ENCODE measurements around the gene VPS13C.

VPS13C gene

DNA sequence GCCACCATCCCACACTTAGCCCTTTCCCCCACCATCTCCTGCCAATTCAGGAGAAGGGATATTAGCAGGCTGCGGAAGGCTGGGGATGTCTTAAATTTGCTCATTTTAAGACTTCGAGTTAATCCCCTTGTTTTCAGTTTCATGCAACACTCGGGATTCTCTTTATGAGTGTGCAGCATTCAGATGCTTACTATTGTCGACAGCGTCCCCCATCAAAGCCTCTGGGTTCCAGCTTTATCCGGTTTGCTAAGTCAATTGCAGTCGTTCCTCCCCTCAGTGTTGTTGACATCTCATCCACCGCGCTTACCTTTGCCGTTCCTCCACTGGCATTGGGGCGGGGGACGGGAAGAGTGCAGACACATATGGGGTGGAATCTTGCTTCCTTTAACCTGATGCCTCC, 220.2 kb downstream of the VPS13C start:
- no peak for DNase-seq

GRCh38 chr15:61839546-61839945, 220.7 kb downstream of the VPS13C start:
- DNase-seq: no peak

- peak; percentile 85 for DNase-seq
Measured at GRCh38 chr15:61835496-61836106, 224.6 kb downstream of the VPS13C start.

- DNase-seq: no peak
Measured at GRCh38 chr15:61835029-61835428, 225.2 kb downstream of the VPS13C start.

GRCh38 chr15:61834076-61834697, 226.1 kb downstream of the VPS13C start:
- peak; percentile 91 for DNase-seq

DNA sequence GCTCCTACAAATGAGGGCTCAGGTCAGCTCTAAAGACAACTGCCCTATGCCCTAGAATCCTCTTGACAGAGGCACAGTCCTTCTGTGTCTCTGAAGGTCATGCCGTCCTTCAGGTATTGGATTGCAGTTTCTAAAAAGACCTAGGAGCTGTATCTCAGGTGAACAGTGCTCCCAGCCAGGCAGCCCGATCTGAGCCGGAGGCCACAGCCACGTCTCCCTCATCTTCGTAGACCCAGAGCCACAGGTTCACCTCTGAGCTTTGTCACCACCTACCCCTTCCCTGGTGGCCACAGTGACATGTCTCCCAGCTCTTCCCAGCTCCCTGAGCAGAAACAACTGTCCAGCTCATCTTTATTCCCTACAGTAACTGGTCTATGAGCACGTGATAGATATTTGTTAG, 228.0 kb downstream of the VPS13C start:
- no peak for DNase-seq

- DNase-seq: no peak
Measured at GRCh38 chr15:61831505-61831921, 228.7 kb downstream of the VPS13C start.

- no peak for DNase-seq
Measured at GRCh38 chr15:61830536-61831330, 229.5 kb downstream of the VPS13C start.

DNA sequence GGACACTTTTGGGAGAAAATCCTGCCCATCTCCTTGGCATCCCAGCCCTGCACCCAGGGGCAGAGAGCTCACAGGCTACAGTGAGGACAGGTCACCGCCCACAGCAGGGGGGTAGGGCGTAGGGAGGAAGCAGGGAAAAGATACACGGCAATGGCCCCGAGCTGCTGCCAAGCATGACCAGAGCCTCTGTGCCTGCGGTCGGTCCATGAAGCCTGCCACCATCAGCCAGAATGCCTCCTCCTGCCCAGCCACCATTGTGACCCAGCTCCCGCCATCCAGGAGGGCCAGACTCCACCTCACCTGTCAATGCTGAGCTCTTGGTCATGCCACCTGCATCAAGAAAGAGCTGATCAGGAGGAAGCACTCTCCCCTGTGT, 230.7 kb downstream of the VPS13C start:
- no peak for DNase-seq

DNA sequence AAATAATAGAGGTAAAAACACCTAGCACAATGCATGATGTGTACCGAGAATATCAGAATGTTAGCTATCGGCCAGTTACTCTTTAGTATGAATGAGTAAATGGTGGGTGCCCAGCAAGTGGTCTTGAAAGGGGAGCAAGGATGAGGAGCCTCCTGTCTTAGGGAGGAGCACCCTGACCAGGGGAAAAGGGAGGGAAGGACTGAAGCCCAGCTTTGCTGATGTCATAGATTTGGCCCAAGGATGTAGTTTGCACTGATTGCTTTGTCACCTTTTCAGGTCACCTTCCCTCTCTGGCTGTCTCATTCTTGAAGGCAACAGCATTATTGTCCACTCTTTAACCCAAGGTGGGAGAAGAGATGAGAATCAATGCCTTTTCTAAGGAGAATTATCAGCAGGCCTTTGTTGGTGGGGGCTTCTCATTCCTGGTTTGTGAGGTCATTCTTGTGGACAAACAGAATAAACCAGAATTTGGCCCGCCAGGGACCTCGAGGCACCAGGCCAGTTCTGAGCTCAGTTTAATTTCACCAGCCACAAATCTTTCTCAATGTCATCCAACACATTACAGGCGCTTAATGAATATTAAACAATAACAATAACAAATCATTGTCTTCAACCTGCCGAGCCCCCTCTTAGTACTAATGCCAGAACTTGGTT, 231.3 kb downstream of the VPS13C start:
- no peak for DNase-seq

GRCh38 chr15:61828008-61828407, 232.2 kb downstream of the VPS13C start:
- DNase-seq: no peak

DNA sequence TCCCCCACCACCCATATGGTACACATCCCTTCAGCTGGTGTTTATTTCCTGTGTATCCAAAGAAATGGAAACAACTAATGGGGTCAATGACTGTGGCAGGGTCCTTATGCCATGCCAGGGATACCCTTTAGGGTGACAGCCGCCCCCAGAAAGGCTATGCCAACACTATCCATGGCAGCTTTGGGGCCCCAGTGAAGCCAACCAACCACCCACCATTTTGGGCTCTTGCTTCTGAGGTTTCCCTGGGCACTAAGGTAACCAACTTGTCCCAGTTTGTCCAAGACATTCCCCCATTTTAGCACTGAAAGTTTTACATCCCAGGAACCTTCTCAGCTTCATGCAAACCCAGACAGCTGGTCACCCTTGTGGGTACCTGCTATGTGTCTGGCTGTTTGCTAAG, 233.1 kb downstream of the VPS13C start:
- no peak for DNase-seq

DNA sequence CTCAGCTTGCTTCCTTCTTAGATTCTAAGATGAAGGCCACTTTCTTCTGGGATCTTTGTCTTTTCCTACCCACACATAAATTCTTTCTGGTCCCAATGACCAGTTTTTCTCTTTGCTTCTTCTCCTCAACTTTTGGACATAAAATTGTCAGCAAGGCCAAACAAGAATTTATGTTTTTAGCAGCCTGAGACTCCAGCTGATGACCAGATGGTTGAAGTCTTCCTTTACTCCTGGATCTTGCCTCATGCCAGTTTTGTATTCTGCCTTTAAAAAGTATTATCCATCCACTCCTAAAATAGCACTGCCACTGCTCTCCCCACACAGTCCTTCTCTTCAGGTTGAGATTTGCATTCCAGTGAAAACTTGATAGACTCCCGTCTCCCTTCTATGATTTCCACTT, 236.0 kb downstream of the VPS13C start:
- no peak for DNase-seq

GRCh38 chr15:61822511-61822910, 237.7 kb downstream of the VPS13C start:
- no peak for DNase-seq

DNA sequence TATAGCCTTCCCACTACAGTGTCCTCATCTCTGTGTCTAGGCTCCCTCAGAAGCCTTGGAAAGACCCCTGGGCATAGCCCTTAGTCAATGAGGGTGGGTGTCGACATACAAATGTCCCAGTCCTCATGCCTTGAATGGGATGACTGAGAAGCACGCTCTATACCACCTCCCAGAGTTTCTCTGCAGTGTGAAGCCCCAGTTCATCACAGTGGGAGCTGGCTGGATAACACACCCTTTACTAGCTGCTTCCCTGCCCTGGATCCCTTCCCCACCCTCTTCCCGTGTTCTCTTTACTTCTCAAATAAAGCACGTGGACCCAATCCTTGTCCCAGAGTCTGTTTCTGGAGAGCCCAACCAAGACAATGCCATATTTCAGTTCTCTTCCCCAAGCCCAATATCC, 239.3 kb downstream of the VPS13C start:
- no peak for DNase-seq

DNA sequence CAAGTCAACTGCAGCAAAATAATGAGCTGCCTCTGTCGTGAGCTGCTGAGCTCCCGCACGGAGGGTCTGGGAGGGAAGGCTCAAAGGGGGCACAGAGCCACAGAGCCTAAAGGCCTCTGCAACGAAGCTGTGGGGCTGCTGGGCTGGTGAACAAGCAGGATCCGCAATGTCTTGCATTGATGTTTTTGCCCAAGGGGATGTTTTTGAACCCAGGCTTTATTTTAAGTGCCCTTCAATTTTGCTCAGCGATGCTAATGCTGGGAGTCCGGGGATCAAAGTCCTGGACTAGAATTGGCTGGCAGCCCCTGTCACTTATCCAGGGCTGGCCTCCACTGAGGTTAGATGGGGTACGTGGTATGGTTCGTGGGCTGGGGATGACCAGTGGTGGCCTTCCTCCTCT, 240.0 kb downstream of the VPS13C start:
- no peak for DNase-seq

DNA sequence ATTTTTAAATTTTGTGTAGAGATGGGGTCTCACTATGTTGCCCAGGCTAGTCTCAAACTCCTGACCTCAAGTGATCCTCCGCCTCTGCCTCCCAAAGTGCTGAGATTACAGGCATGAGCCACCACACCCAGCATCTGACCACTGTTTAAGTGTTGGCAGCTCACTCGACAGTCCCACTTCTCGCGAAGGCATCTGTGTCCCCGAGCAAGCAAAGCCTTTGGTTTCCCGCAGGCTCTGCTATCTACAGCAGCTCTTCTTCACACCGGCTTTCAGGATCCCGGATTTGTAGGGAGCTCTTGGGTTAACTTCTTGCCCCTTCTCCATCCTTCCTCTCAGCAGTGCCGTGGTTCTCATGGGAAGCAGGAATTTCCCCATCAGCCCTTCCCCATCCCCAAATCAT, 240.9 kb downstream of the VPS13C start:
- no peak for DNase-seq

GRCh38 chr15:61818801-61819200, 241.4 kb downstream of the VPS13C start:
- no peak for DNase-seq

- DNase-seq: no peak
Measured at GRCh38 chr15:61816856-61817255, 243.4 kb downstream of the VPS13C start.

DNA sequence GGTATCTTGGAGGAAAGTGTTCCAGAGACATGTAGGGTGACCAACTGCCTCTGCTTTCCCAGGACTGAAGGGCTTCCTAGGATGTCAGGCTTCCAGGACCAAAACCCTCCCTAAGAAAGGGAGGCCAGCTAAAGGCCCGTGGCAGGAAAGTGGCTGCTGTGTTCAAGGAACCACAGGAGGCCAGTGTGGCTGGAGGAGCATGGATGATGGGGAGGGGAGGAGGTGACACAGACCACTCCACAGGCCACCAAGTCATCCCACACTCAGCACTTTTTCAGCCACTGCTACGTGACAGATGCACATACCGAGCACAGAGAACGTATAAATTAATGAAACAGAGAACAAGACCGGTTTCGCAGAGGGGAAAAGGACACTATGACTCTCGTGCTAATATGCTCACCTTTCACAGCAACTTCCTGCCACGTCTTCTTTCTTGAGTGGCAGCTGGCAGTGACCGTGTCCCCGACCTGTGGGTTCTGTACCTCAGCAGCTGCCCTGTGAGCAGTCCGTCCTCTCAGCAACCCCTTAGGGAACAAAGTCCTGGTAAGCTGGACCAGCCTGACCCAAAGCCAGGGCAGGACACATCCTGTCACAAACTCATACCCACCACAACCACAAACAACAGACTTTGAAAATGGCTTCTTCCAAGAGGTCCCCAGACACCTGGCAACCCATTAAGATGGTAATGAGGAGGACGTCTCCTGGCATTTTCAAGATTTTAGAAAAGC, 244.7 kb downstream of the VPS13C start:
- no peak for DNase-seq

GRCh38 chr15:61812476-61812875, 247.8 kb downstream of the VPS13C start:
- no peak for DNase-seq

DNA sequence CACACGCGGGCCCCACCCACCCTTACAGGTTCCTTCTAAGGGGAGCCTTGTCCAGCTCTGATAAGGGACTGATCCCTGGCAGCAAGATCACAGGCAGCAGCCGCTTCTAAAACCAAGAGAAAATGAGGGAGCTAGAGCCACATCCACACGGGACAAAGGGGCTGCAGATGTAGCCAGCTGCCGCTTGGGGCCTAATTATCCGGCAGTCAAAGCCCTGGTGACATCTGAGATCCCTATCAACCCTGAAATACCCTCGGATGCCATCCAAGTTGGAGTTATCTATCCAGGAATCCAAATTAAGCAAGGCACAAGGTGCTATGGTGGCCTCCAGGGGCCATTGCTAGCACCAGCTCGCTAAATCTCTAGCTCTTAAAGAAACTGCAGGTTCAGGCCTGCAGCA, 248.3 kb downstream of the VPS13C start:
- DNase-seq: no peak

GRCh38 chr15:61809216-61809615, 251.0 kb downstream of the VPS13C start:
- no peak for DNase-seq
